Stimulated activated CD8-positive, alpha-beta memory T cell treated with anti-CD3 and anti-CD28 coated beads, Interleukin-2, amount 100 ng/mL, for 48 hours (primary cell): ENCODE measurements around the gene ATAD3C.
A peak's percentile ranks its signal among the peaks of the same experiment; 100 is the strongest.

ENCODE experiments used
- DNase-seq, 2 donors: peaks; one replicate each; pipeline ENCODE4 v3.0.0-alpha.2; 2020; ENCODE audit warnings: low read depth in 2 of 2

The ATAD3C gene

DNA sequence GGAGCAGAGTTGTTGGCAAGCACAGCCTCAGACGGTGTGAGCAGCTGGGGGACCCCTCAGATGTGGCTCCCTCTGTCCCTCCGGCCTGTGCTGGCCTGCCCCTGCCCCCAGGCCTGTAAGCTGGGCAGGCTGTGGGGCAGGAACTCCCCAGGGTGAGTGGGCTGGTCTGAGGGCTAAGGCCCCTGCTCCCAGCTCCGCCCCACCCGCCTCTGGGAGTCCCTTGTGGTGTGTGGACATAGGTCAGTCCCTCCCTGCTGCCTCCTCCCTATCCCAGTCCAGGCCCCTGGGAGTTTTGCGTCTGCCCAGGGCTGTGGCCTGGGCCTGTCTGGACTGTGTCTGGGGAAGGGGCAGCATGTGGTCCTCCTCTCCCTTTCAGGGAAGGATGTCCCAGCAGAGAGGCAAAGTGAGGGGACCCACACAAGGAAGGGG is 17.6 kb upstream of the ATAD3C start:
- DNase-seq: no peak

DNA sequence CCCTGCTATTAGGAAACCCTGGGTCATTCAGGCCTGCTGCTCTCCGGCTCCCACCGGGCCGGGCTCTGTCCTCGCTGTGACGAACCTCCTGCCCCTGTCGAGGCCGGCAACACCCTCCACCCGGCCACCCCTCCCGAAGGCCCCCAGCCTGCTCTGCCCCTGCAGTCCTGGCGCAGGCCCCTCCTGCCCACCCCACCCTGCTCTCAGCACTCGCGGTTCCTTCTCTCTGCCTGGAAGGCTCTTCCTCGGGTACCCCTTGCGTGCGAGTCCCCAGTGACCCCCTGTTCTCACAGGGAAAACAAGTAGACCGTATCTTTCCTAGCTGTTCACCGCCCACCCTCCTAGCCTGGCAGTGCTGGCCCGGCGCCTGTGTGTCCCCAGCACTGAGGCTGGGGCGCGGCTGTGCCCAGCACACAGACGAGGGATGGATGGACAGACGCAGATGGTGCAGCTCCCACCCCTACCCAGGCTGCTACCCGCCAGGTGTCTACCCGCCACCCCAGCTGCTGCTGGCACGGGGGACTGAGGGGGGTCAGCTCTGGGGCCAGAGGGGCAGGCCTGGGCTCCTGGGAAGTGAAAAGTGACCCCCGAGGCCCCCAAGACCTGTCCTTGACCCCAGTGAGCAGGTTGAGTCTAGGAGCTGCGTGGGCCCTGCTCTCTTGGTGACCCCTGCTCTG is 17.1 kb upstream of the ATAD3C start:
- DNase-seq: no peak

DNA sequence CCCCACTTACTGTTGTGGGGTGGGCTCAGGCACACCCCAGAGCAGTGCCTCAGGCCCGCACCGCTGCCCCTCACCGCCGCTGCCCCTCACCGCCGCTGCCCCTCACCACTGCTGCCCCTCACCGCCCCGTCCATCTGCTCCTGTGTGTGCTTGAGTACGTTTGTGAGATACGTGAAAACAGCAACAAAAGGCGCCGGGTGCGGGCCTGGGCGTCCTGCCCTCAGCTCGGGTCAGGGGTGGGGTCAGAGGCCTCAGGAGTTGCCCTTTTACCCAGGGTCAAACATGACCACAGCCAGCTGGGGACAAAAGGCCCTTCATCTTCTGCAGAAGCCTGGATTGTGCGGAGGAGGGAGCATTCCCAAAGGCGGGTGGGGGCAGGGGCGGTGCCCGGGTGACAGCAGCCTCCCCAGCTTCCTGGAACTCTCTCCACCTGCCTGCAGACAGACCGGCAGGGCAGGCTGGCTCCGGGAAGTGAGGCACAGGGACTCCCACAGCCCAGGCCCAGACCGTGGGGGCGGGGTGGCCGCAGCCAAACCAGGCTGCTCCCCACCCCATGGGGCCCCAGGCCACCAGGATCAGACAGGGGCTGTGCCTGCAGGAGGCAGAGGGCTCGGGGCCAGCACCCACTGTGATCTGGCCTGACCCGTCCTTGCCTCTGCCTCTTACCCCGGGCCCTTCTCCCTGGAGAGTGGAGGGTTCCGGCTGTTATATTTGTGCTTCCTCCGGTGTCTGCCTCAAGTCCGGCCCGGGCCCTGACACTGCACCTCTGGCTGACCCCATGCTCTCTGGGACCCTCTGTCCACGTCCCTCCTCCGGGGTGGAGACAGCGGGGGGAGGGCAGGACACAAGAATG is 16.3 kb upstream of the ATAD3C start:
- no peak for DNase-seq

DNA sequence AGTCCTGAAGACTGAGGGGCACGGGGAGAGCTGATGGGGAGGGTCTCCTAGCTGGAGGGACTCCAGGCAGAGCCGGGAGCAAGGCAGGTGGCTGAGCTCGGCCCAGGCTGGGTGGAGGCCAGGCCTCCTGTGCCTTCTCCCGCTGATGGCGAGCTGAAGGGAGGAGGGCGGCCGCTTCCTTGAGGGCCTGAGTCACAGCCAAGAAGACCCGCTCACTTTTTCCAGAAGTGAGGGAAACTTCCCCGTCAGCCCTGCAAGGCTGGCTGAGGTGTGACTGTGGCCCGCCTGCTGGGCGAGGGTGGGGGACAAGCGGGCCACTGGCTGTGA is 15.7 kb upstream of the ATAD3C start:
- DNase-seq: peak; percentile 43 to 56

DNA sequence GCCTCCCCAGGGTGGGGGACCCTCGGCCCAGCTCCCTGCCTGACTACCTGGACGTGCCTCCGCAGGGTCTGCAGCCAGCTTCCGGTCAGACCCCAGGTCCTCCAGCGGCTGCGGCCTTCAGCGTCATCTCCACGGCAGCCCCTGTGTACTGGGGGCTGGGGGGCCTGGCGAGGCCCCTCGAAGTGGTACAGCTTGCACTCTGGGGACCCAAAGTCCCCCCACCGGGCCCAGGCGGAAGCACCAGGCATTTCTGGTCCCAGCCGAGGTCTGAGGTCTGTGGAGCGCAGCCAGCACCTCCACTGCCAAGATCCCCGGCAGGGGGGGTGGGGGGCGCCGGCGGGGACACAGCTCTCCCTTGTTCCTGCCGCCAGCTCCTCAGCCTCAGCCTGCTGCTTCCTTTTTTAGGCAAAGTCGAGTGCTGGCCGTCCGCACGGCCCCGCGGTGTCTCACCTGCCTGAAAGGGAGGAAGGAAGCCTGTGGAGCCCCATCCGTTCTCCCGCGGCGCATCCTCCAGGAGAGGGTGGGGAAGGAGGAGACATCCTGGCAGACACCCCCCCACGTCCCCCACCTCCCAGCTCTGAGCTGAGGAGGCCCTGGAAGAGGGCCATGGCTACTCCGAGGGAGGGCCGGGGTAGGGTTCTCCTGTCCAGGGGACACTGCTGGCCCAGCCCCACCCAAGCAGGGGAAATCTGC is 15.2 kb upstream of the ATAD3C start:
- DNase-seq: no peak

DNA sequence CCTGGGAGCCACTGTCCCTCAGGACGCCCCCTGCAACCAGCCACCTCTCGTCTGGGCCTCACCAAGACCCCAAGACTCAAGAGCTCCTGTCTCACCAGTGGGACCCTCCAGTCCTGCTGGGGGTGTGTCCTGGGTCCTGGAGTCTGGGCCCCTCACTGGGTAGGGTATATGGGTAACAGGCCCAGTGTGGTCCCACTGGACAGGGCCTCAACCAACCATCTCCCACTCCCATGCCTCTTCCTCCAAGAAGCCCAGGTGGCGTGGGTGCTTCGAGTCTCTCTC is 14.7 kb upstream of the ATAD3C start:
- no peak for DNase-seq

DNA sequence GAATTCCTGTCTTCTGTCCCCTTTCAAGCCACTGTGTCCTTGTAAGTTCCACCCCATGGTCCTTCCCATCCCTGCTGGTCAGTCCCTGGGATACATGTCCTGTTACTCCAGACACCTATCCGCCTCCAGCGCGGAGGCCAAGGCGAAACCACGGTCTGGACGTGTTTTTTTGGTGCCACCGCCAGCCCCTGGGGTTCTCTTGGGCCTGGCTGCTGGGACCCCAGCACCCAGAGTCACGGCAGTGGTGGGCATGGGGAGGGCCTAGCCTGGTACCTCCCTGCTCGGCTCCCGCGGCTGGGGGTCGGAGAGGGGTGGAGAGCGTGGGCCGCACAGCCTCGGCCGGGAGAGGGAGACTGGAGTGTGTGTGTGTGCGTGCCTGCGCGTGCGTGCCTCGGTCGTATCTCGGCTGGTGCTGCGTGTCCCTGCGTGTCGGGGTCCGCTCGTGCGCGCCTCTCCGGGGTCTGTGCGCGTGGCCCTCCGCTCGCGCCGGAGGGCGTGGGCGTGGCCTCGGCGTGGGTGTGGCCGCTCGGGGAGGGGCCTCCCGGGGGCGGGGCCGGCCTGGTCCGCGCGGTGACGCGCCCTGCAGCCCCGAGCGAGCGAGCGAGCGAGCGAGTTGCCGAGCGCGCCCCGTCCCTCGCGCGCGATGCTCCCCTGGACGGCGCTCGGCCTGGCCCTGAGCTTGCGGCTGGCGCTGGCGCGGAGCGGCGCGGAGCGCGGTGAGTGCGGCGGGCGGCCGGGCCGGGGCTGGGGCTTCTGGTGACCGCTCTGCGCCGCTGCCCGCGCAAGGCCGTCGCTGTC is 14.2 kb upstream of the ATAD3C start, which contains the start of gene VWA1:
VWA1 (plus strand) TSS at position 585 of the 798 bp plus-strand sequence; CDS start at position 644, 59 bp downstream.
- peak; percentile 64 to 69 for DNase-seq

DNA sequence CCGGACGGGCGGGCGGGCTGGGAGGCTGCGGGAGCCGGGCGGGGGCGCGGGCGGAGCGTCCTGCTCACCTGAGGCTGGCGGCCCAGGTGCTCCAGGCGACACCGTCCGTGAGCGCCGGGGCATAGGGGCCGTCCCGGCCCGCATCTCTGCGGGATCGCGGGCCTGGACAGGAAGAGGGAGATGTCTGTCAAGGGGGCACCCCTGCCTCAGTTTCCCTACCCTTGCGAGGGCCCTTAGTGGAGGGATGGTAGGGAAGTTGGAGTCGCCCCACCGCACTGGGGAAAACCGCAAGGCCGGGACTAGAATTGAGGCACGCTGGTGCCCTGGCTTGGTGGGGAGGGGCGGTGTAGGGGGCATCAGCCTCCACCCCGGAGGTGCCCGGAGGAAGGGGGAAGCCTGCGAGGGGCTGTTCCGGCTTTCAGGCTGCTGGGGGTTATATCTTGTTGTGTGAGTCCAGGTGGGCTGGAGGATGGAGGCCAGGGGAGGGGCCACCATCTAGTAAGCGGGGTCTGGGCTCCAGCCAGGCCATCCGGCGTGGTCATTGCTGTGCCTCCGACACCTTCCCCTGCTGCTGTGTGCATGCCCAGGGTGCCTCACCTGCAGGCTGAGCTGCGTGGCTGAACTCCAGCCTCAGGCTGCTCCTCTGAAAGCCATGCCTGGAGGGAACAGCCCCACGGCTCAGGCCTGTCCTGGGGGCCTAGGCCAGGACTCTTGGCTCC is 13.4 kb upstream of the ATAD3C start:
- no peak for DNase-seq

DNA sequence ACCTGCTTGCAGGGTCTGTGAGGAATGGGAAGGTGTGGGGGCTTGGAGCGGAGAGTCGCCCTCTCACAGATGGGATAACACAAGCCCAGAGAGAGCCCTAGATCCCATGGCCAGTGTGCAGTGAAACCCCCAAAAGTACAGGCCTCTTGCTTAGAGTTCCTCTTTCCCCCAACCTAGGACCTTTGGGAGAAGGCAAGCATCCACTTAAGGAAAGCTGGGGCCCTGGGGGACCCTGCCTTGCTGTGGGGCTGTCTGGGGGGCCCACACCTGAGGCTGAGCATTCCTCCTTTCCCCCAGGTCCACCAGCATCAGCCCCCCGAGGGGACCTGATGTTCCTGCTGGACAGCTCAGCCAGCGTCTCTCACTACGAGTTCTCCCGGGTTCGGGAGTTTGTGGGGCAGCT is 12.9 kb upstream of the ATAD3C start:
- no peak for DNase-seq

DNA sequence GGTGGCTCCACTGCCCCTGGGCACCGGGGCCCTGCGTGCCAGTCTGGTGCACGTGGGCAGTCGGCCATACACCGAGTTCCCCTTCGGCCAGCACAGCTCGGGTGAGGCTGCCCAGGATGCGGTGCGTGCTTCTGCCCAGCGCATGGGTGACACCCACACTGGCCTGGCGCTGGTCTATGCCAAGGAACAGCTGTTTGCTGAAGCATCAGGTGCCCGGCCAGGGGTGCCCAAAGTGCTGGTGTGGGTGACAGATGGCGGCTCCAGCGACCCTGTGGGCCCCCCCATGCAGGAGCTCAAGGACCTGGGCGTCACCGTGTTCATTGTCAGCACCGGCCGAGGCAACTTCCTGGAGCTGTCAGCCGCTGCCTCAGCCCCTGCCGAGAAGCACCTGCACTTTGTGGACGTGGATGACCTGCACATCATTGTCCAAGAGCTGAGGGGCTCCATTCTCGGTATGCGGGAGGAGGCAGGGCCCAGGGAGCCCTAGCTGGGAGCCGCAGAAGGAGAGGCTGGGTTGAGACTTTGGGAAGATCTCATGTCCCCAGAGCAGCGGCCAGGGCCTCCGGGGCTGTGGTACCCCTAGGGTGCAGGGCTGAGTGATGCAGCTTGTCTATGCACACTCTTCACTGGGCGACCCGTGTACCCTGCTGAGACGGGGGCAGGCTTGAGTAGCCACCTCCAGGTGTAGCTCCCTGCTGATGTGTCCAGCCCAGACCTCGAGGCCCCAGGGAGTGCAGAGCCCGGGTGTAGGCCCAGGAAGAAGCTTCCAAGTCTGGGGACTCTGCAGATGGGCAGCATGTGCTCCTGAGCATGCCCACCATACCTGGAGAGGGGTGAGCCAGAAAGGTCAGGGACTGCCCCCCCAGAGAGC is 12.2 kb upstream of the ATAD3C start:
- DNase-seq: no peak

DNA sequence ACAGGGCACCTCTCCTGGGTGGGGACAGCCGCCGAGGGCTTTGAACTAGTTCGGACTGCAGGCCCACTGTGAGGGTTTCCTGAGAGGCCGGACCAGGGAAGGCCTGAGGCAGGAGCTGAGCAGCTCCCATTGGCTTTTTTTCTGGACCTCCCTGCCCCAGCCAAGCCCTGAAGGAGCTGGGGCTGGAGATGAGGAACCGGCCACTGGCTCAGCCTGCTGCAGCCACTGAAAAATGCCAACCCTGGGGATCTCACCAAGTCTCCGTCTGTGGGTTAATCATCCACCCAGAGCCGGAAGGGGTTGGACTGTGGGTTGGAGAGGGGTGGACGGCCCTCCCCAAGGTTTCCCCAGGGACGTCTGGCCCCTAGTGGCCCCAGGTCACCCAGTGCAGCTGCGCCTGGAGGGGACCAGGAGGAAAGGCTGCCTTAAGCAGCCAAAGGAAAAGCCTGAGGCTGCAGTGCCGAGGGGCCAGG is 11.5 kb upstream of the ATAD3C start:
- DNase-seq: no peak

DNA sequence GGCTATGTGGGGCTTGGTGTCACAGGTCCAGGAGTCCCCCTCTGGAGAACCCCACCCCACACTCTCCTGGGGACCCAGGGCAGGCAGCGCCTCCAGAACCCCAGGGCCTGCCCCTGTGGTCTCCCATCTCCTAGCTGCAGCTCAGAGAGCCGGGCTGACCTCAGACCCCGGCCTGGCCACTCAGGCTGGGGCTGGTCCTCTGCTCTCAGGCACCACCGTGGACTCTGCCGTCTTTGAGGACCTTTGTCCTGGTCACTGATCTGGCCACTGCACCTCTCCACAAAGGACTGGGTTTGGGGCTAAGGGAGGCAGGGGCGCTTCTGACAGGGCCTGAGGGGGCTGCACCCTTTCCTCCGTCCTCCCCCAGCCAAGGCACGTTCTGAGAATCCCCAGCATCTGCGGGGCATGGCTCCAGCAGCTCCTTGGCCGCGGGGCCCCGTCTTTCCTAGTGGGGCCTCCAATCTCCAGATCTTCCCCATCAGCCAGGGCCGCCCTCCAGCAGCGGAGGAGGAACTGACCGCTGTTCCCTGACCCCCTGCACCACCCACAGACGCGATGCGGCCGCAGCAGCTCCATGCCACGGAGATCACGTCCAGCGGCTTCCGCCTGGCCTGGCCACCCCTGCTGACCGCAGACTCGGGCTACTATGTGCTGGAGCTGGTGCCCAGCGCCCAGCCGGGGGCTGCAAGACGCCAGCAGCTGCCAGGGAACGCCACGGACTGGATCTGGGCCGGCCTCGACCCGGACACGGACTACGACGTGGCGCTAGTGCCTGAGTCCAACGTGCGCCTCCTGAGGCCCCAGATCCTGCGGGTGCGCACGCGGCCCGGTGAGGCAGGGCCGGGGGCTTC is 10.7 kb upstream of the ATAD3C start:
- DNase-seq: no peak

DNA sequence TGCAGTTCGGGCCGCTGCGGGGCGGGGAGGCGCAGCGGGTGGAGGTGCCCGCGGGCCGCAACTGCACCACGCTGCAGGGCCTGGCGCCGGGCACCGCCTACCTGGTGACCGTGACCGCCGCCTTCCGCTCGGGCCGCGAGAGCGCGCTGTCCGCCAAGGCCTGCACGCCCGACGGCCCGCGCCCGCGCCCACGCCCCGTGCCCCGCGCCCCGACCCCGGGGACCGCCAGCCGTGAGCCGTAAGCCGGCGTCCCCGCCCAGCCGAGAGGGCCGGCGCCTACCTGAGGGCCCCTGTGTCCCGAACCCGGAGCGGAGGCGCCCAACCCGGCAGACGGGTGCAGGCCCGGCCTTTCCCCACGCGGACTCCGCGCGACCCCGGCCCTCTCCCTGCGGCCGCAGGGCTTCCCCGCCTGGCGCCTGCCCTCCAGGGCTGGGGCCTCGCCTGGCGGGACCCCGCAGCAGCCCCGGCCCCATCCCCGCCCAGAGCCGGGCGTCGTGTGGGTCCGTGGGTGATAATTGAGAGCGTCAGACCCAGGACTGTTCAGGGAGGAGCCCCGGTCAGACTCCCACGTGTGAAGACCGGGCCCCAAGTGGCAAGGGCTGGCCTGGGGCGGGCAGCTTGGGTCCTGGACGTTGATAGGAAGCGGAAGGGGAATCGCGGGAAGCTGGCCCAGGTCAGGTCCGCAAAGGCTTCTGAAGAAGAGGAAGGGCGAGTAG is 9.8 kb upstream of the ATAD3C start:
- no peak for DNase-seq

DNA sequence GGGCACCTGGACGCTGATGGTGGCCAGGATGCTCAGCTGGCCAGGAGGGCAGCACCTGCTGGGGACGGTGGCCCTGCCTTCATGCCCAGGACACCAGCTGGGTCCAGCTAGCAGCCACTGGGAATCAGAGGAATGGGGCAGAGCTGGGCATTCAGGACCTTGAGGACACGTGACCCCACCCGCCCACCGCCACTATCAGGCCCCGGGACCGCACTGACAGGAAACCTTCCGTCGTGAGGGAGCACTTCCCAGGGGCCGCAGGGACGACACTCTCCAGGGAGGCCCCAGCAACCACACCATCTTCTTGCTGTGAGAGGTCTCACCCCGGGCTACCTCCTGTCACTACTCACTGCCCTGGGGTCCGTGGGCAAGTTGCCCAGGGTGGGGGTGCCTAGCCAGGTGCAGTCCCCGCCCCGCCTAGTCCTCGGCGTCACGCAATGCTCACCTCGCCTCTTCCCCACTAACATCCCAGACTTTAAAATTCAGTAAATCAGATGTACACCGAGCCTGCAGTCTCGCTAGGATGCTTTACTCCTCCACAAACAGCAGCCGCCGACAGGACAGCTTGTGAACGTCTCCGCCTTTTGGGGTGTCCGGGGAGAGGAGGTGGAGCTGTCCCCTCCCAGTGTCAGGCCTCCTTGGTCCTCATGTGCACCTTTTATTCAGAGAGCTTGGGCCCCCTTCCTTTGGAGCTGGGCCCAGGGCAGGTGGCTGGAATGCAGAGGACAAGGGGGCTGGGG is 9.1 kb upstream of the ATAD3C start:
- DNase-seq: no peak

DNA sequence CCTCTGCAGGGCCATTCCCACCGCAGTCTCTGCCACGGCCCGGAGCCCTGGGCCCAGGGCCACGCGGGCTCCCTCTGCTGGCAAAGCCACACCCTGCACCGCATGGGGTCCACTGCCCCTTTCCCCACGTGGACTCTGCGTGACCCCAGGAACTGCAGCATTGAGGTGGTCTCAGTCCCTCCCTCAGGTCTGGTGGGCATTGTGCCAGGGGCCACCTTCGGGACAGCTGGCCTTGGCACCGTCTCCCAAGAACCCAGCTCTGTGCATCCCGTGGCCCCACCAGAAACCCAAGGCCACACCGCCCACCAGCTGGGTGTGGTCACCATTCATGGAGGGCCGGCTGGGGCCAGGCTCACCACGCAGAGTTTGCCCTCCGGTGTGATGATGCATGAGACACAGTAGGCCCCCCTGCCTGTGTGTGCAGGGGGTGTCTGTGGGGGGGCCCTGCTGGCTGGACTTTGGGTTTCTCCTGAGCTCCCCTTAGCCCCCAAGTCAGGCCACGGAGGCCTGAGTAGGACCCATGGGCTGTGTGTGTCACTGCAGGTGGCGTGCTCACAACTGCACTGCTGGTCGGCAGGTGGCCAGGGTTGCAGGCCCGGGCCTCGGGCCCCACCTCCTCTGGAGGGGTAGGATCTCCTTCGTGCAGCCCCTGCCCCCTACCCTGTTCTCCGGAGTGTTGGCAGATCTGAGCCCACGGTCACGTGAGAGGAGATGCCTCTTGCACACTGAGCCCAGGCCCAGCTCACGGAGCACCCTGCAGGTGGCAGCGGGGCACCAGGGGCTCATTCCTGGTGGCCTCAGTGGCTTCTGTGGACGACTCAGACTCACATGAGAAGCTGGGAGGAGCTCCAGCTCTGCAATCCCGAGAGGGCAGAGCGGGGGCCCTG is 8.2 kb upstream of the ATAD3C start:
- peak; percentile 52 to 61 for DNase-seq

DNA sequence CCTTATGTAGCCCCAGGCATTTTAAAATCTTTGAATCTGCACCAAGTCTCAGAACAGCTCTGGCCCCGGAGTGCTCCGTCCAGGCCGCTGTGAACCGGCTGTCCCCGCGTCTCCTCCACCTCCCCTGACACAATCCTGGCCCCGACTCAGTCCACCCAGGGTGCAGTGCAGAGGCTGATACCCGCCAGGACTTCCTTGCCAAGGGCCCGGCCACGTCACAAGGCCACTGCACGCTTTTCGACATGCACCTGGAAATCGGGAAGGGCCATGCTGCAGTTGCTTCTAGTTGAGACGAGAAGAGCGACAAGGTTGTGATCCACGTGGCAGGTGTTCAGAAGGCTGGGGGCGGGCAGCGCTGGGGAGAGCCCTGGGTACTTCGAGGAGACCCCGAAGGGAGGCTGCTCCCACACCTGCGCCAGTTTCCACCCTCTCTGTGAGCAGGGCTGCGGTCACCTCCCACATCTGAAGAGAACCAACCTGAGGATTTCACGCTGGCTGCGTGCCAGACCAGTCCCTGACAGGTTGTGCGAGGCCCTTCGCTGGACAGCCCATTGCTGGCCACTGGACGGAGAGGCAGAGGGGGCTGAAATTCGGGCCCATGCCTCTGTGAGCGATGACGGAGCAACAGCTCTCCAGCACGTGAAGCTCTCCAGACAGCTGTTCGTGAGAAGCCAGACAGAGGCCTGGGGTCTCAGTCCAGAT is 7.3 kb upstream of the ATAD3C start:
- no peak for DNase-seq
